H1 (cell line): ENCODE results near the gene ABHD8. TPM values are rescaled to one million over a fixed set of nuclear protein-coding genes. Genes with fewer than 3 reads are reported as not detected.

ENCODE experiments used
- RAD21 ChIP-seq, 2 experiments: IDR thresholded peaks in 1 of 2; conservative IDR thresholded peaks in 1 of 2; 2 replicates each; pipeline ENCODE4 v1.6.1; 2011; ENCODE audit warnings: low read depth in 2 of 2, low read length in 2 of 2, improper control_type of control experiment in 1 of 2, inconsistent platforms in 1 of 2, mild to moderate bottlenecking in 1 of 2, moderate library complexity in 1 of 2
- RBBP5 ChIP-seq: IDR thresholded peaks from 2 replicates; pipeline ENCODE4 v1.7.1; 2012; ENCODE audit warnings: low read depth, mild to moderate bottlenecking, inconsistent platforms, low read length, moderate library complexity, borderline replicate concordance
- RFX5 ChIP-seq: IDR thresholded peaks from 2 replicates; pipeline ENCODE4 v1.6.1; 2011; ENCODE audit warnings: low read depth, low read length, improper control_type of control experiment, borderline replicate concordance
- polyA plus RNA-seq, 7 experiments: library from polyadenylated mRNA; depleted of rRNA in 3 of 7; stranded (reverse) in 5 of 7; unstranded in 2 of 7; fragments of >200 nt in 5 of 7; fragments of 200-250 nt in 2 of 7; gene quantifications; 1 replicate in 5 of 7; 2 replicates in 1 of 7; 4 replicates in 1 of 7; pipeline versions ENCODE4 v1.2.1 to v1.2.3, GENCODE V29; 2011 to 2013; ENCODE audit warnings: missing spikeins in 2 of 7, mixed read lengths in 2 of 7
- total RNA-seq: library from RNA; stranded (reverse); fragmentation: NEBNext Ultra II Directional; extraction: Animal tissue kit (Norgen Biotek cat#: 25700); gene quantifications from 2 replicates; pipeline ENCODE4 v1.2.1, GENCODE V29; 2021

Gene ABHD8
- total and polyA plus RNA-seq, 2 of the 8 experiments (the other 6 are each of a cell fraction or from before 2014, with no cell fraction given) = 11.3 to 18.7 TPM

GRCh38 chr19:17328517-17329365, 25.5 kb upstream of the ABHD8 start (continued):
- peak in 1 of 2 experiments; percentile 12; a peak in 1 of 4 replicates for TF ChIP-seq RAD21 (IDR thresholded peaks at IDR 0.05 in 1 of 2, conservative IDR thresholded peaks at IDR 0.05 in 1 of 2; ENCODE audit: low read depth in 2 of 2, low read length in 2 of 2)
- TF ChIP-seq RFX5 = no peak
- no peak for TF ChIP-seq RBBP5
- TF ChIP-seq, all 59 proteins: peak for 5
